IPS-18c (cell line): ENCODE data around the gene KCNQ4.
A peak's percentile ranks its signal among the peaks of the same experiment; 100 is the strongest.

Source experiments
- H3K4me3 ChIP-seq: 2 replicates; pipeline ENCODE4 v1.7.0; 2013; ENCODE audit warnings: low read depth, mild to moderate bottlenecking, low read length, moderate library complexity; ENCODE audit not compliant: insufficient read depth
- H3K9me3 ChIP-seq: one replicate; pipeline ENCODE4 v1.6.1; 2013; ENCODE audit warnings: mild to moderate bottlenecking, low read length, moderate library complexity; ENCODE audit not compliant: control insufficient read depth, insufficient read depth

The KCNQ4 gene

GRCh38 chr1:40856656-40857302, 73.2 kb downstream of the KCNQ4 start:
- Histone ChIP-seq H3K9me3 (no peaks in the 10 kb centered on the region), H3K4me3 (no peak overlapping the region)

GRCh38 chr1:40857737-40858136, 74.2 kb downstream of the KCNQ4 start:
- Histone ChIP-seq H3K9me3 (no peaks in the 10 kb centered on the region), H3K4me3 (no peak overlapping the region)

- Histone ChIP-seq H3K4me3 (no peak overlapping the region), H3K9me3 (no peaks in the 10 kb centered on the region)
These were observed 75.3 kb downstream of the KCNQ4 start for GRCh38 chr1:40858856-40859416.

- H3K4me3 ChIP-seq, result peak overlapping the region; percentile 52
- no peaks in the 10 kb centered on the region for H3K9me3 ChIP-seq
These were observed 77.2 kb downstream of the KCNQ4 start for GRCh38 chr1:40860706-40861223.

GRCh38 chr1:40861224-40862003, 77.8 kb downstream of the KCNQ4 start:
- no peaks in the 10 kb centered on the region for H3K9me3 ChIP-seq
- H3K4me3 ChIP-seq, result peak overlapping the region; percentile 61

- peak within 1 kb of the TSS; percentile 61 for H3K4me3 ChIP-seq
- H3K9me3 ChIP-seq, result no peaks in the 10 kb centered on the region
These were observed 78.6 kb downstream of the KCNQ4 start, which contains the start of gene CITED4 for GRCh38 chr1:40862008-40862863. Gene CITED4 (minus strand): TSS chr1:40862363. CDS start chr1:40862127, 236 bp downstream.

GRCh38 chr1:40868051-40868723, 84.6 kb downstream of the KCNQ4 start:
- Histone ChIP-seq H3K9me3 (peaks cover 2% of the 10 kb centered on the region), H3K4me3 (no peak overlapping the region)

- Histone ChIP-seq H3K4me3 (no peak overlapping the region), H3K9me3 (peaks cover 2% of the 10 kb centered on the region)
These were observed 86.6 kb downstream of the KCNQ4 start for GRCh38 chr1:40870135-40870728.

GRCh38 chr1:40872276-40872675, 88.7 kb downstream of the KCNQ4 start:
- Histone ChIP-seq H3K4me3 (no peak overlapping the region), H3K9me3 (peaks cover 2% of the 10 kb centered on the region)

GRCh38 chr1:40873863-40874472, 90.4 kb downstream of the KCNQ4 start:
- peaks cover 2% of the 10 kb centered on the region for H3K9me3 ChIP-seq

GRCh38 chr1:40876436-40876761, 92.8 kb downstream of the KCNQ4 start:
- Histone ChIP-seq H3K9me3 (peaks cover 2% of the 10 kb centered on the region), H3K4me3 (no peak overlapping the region)

More at GRCh38 chr1:40873863-40874472, 90.4 kb downstream of the KCNQ4 start:
- H3K4me3 ChIP-seq, result no peak overlapping the region

GRCh38 chr1:40876891-40877290, 93.3 kb downstream of the KCNQ4 start:
- Histone ChIP-seq H3K4me3 (no peak overlapping the region), H3K9me3 (peaks cover 2% of the 10 kb centered on the region)

GRCh38 chr1:40877698-40878097, 94.1 kb downstream of the KCNQ4 start:
- Histone ChIP-seq H3K4me3 (no peak overlapping the region), H3K9me3 (peaks cover 2% of the 10 kb centered on the region)

- peaks cover 2% of the 10 kb centered on the region for H3K9me3 ChIP-seq
- no peak overlapping the region for H3K4me3 ChIP-seq
These were observed 95.3 kb downstream of the KCNQ4 start for GRCh38 chr1:40878906-40879305.

GRCh38 chr1:40879482-40880175, 96.0 kb downstream of the KCNQ4 start:
- Histone ChIP-seq H3K4me3 (no peak overlapping the region), H3K9me3 (peaks cover 2% of the 10 kb centered on the region)
